Ishikawa (cell line): ENCODE results near the gene STPG4.

Source experiments
- EP300 ChIP-seq: IDR thresholded peaks from 2 replicates; pipeline ENCODE4 v1.6.1; 2012; ENCODE audit warnings: borderline replicate concordance
- MAX ChIP-seq: IDR thresholded peaks from 2 replicates; pipeline ENCODE4 v1.6.1; 2012

DNA sequence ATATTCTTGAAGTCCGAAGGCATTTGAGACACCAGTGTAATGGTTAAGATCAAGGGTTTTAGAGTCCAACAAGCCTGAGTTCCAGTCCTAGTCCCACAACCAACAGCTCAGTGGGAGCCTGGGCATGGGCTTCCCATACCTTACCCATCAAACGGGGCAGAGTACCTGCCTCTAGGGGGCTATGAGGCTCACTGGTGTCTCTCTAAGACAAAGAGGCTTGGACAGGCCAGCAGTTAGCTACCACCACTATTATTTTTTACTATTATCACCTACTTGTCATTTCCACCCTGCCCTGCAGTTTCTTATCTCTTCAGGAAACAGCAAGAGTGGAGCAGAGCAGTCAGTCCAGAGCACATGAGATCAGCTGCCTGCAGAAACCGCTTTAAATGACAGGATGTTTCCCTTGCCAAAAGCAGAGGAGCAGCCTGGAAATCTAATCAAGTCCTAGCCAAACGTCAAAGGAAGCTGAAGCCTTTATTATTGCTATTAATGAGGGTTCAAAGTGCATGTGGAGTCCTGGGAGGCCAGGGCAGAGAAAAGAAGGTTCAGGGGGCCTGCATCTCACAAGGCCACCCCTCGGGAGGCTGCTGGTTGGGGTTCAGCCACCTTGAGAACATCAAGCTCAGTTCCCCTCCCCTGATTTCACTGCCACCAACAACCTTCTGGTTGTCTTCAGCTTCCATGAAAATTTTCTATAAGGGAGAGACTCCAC is 66.6 kb downstream of the STPG4 start:
- TF ChIP-seq EP300 = no peak
- no peak for TF ChIP-seq MAX
